Hepatocyte (in vitro differentiated cells): ENCODE results near the gene ENPP1.

Experiments
- CTCF ChIP-seq: fragments of 200-600 bp; sonication (generic); IDR thresholded peaks from 2 replicates; pipeline ENCODE4 v1.5.1; 2016; ENCODE audit warnings: antibody characterized with exemption, mild to moderate bottlenecking; ENCODE audit not compliant: poor library complexity
- EZH2 ChIP-seq: fragments of 200-600 bp; sonication (generic); IDR thresholded peaks from 2 replicates; pipeline ENCODE4 v1.6.1; 2016; ENCODE audit warnings: antibody characterized with exemption, mild to moderate bottlenecking, borderline replicate concordance
- EZH2phosphoT487 ChIP-seq: fragments of 200-600 bp; sonication (generic); IDR thresholded peaks from one replicate; pipeline ENCODE4 v1.6.1; 2018; ENCODE audit warnings: antibody characterized with exemption, mild to moderate bottlenecking, low read depth, moderate library complexity; ENCODE audit not compliant: unreplicated experiment, severe bottlenecking

DNA sequence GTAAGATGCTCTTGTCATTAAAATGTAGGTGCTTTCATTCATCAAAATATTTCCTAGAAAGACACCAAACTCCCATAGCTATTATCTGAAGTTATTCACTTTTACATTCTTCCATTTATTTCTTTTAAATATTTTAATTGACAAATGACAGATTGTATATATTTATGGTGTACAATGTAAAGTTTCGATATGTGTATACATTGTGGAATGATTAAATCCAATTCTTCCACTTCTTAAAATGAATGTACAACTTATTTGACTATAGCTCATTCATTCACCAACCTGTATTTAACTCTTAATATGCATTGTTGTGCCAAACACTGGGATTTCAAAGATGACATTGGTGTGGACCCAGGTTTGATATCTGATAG lies 102.4 kb downstream of the ENPP1 start:
- TF ChIP-seq CTCF (no peak), EZH2phosphoT487 (no peak), EZH2 (no peak)
